Measurements from ENCODE around the gene PSORS1C1. TPM values are rescaled to one million over a fixed set of nuclear protein-coding genes. Genes with fewer than 3 reads are reported as not detected.

PSORS1C1 gene
- total and polyA plus RNA-seq, 5 donors = 1.4 to 6.5 (median 4.5) TPM

DNA sequence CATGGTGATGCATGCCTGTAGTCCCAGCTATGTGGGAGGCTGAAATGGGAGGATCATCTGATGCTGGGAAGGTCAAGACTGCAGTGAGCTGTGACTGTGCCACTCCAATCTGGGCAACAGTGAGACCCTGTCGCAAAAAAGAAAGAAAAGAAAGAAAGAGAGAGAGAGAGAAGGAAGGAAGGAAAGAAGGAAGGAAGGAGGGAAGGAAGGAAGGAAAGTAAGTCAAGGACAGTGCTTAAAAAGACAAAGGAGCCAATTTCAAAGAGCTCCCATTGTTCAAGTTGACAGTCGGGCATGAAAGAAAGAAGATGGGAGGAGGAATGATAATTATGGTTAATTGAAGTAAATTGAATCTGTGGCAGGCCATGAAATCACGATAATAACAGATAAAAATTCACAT, 18.4 kb upstream of the PSORS1C1 start:
- no peak for DNase-seq
- peaks cover 7% of the 10 kb centered on the region for H3K4me1 ChIP-seq (ENCODE audit: control insufficient read depth, insufficient read depth, low read length)
- WGBS = 70% methylated on average over 3 of the region's 3 CpGs
- H3K9me3 ChIP-seq (ENCODE audit: control insufficient read depth, low read length) = no peaks in the 10 kb centered on the region
- H3K27me3 ChIP-seq (ENCODE audit: control insufficient read depth, insufficient read depth) = no peaks in the 10 kb centered on the region
- no peak overlapping the region for H3K4me3 ChIP-seq (ENCODE audit: low read length)
- no peak overlapping the region for H3K27ac ChIP-seq (ENCODE audit: low read length)
- intact Hi-C loops (cut with DNase I) = no loop called here
- ATAC-seq = no peak

DNA sequence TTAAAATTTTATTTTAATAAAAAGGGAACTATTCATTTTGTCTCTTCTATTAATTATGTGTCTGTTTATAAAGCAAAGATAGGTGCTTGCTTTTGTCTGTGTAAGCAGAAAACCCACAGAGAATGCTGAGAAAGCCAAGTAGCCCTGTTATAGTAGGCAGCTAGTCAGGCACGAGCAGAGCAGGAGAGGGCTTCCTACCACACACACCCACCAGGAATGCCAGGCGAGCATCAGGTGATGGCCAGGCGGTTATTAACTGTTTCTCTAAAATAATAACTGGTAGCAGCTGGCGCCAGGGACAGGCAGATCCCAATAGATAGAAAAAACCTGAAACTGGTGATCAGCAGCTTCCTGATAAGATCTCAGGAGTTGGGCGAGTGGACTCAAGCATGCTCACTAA, 17.9 kb upstream of the PSORS1C1 start:
- ATAC-seq (no peak), DNase-seq (no peak)
- 75% methylated on average over 5 of the region's 5 CpGs for WGBS
- Histone ChIP-seq H3K27ac (ENCODE audit: low read length) (no peak overlapping the region), H3K4me1 (ENCODE audit: control insufficient read depth, insufficient read depth, low read length) (peaks cover 7% of the 10 kb centered on the region), H3K4me3 (ENCODE audit: low read length) (no peak overlapping the region), H3K27me3 (ENCODE audit: control insufficient read depth, insufficient read depth) (no peaks in the 10 kb centered on the region), H3K9me3 (ENCODE audit: control insufficient read depth, low read length) (no peaks in the 10 kb centered on the region)
- intact Hi-C loops (cut with DNase I) = no loop called here

DNA sequence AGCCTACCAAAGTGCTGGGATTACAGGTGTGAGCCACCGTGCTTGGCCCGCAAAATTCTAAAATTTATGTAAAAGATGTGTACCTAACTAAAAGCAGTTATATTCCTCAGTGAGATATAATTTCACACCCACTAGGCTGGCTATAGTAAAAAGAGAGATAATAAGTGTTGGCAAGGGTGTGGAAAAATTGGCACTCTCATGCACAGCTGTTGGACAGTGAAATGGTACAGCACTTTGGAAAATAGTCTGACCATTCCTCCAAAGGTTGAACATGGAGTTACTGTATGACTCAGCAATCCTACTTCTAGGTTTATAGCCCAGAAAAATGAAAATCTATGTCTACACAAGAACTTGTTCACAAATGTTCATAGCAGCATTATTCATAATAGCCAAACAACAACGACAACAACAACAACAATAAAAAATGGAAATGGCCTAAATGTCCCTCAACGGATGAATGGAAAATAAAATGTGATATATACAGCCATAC, 16.1 kb upstream of the PSORS1C1 start:
- intact Hi-C loops (cut with DNase I) = no loop called here
- Histone ChIP-seq H3K27me3 (ENCODE audit: control insufficient read depth, insufficient read depth) (no peaks in the 10 kb centered on the region), H3K4me3 (ENCODE audit: low read length) (no peak overlapping the region), H3K9me3 (ENCODE audit: control insufficient read depth, low read length) (no peaks in the 10 kb centered on the region), H3K4me1 (ENCODE audit: control insufficient read depth, insufficient read depth, low read length) (peaks cover 7% of the 10 kb centered on the region), H3K27ac (ENCODE audit: low read length) (no peak overlapping the region)
- ATAC-seq (no peak), DNase-seq (no peak)
- 87% methylated on average over 4 of the region's 4 CpGs for whole genome bisulfite sequencing

DNA sequence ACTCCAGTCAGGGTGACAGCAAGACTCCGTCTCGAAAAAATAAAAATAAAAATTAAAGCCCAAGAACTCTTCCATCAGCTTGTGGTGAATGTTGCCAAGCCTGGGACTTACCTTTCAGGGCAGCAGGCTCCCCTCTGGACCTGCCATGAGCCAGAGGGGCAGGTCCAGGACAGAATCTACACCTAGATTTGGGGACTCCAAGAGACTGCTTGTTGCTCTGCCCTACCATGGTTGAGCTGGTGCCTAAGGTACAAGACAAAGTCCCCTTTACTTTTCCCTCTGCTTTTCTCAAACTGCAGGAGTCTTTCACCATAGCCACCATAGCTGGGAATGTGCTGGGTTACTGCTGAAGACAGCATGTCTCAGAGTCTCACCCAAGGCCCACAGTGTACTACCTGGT, 11.5 kb upstream of the PSORS1C1 start:
- intact Hi-C loops (cut with DNase I) = no loop called here
- DNase-seq = no peak
- Histone ChIP-seq H3K4me1 (ENCODE audit: control insufficient read depth, insufficient read depth, low read length) (no peaks in the 10 kb centered on the region), H3K9me3 (ENCODE audit: control insufficient read depth, low read length) (no peaks in the 10 kb centered on the region), H3K27me3 (ENCODE audit: control insufficient read depth, insufficient read depth) (no peaks in the 10 kb centered on the region), H3K4me3 (ENCODE audit: low read length) (no peak overlapping the region), H3K27ac (ENCODE audit: low read length) (no peak overlapping the region)
- 96% methylated on average over 2 of the region's 2 CpGs for WGBS
- peak in 1 of 2 donors; percentile 28 for ATAC-seq

DNA sequence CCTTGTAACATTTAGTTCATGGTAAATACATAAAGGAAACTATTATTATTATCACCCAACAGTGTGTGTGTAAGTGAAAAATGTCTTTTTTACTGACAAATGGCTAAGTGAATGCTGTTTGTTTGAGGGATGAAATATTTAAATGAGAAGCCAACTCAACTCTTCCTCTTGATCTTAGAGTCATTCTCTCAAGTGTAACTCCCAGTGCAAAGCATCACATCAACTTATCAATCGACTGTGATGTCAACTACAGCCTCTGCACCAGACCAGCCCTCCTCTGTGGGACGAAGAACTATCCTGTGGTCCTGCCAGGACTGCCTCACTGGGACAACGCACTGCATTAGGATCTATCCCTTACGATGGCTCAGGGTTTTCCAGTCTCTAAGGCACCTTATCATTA, 7.5 kb upstream of the PSORS1C1 start:
- no peak for DNase-seq
- H3K4me3 ChIP-seq (ENCODE audit: low read length) = no peak overlapping the region
- 55% methylated on average over 4 of the region's 4 CpGs for WGBS
- no peak for ATAC-seq
- H3K27ac ChIP-seq (ENCODE audit: low read length) = no peak overlapping the region
- intact Hi-C loops (cut with DNase I) = no loop called here
- H3K9me3 ChIP-seq (ENCODE audit: control insufficient read depth, low read length) = no peaks in the 10 kb centered on the region
- no peaks in the 10 kb centered on the region for H3K27me3 ChIP-seq (ENCODE audit: control insufficient read depth, insufficient read depth)
- no peaks in the 10 kb centered on the region for H3K4me1 ChIP-seq (ENCODE audit: control insufficient read depth, insufficient read depth, low read length)

DNA sequence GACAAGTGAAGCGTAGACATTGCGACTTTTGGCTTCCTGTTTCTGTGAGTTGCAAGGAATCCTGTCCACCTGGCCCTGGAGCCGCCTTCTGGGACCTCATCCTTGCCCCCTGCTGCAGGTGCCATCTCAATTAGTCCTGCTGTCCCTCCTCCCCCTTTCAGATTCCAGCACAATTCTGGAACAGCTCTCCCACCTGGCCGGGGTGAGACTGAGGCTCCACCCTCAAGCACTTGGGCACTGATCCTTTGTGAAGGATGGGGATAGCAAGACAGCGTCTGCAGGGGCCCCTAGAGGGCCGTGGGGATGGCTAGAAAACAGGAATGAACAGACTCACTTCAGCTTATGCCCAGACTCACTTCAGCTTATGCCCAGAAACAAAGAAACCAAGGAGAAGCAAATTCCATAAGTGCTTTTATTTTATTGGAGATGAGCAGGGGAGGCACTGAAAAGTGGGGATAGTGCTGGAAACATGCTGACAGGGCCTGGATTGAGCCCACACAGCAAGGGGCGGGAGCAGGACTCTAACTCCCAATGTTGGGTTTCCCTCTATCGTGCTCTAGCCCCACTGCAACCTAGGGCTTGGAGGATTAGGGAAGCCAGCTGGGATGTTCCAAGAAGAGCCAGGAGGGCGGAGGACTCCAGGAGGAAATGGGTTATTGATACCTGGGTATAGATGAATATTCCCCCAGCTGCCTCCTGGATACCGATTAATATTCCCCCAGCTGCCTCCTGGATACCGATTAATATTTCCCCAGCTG, 3.6 kb upstream of the PSORS1C1 start:
- Histone ChIP-seq H3K27me3 (ENCODE audit: control insufficient read depth, insufficient read depth) (no peaks in the 10 kb centered on the region), H3K9me3 (ENCODE audit: control insufficient read depth, low read length) (no peaks in the 10 kb centered on the region), H3K4me3 (ENCODE audit: low read length) (no peak overlapping the region), H3K27ac (ENCODE audit: low read length) (no peak overlapping the region), H3K4me1 (ENCODE audit: control insufficient read depth, insufficient read depth, low read length) (peaks cover 16% of the 10 kb centered on the region)
- whole genome bisulfite sequencing = 75% methylated on average over 11 of the region's 11 CpGs
- DNase-seq = no peak
- intact Hi-C loops (cut with DNase I) = no loop called here
- ATAC-seq = no peak

DNA sequence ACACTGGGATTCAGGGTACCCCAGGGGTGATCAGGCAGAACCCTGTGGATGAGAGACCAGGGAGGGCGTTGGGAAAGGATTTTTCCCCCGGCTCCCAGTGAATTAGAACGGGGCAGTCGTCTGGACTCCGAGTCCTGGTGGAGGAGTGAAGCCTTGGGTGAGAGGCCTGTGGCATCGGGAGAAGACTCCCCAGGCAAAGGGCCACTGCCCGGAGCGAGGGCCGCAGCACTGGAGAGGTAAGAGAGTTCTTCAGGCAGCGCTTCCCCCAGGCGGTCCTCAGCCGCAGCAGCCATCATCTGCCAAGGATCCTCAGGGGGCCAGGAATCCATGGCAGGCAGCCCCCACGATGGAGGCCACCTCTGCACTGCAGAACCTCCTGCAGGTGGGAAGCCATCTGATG, 2.9 kb upstream of the PSORS1C1 start:
- ATAC-seq = no peak
- 89% methylated on average over 13 of the region's 13 CpGs for WGBS
- Histone ChIP-seq H3K4me3 (ENCODE audit: low read length) (no peak overlapping the region), H3K9me3 (ENCODE audit: control insufficient read depth, low read length) (no peaks in the 10 kb centered on the region), H3K27ac (ENCODE audit: low read length) (no peak overlapping the region), H3K4me1 (ENCODE audit: control insufficient read depth, insufficient read depth, low read length) (peaks cover 20% of the 10 kb centered on the region), H3K27me3 (ENCODE audit: control insufficient read depth, insufficient read depth) (no peaks in the 10 kb centered on the region)
- intact Hi-C loops (cut with DNase I) = no loop called here
- no peak for DNase-seq

DNA sequence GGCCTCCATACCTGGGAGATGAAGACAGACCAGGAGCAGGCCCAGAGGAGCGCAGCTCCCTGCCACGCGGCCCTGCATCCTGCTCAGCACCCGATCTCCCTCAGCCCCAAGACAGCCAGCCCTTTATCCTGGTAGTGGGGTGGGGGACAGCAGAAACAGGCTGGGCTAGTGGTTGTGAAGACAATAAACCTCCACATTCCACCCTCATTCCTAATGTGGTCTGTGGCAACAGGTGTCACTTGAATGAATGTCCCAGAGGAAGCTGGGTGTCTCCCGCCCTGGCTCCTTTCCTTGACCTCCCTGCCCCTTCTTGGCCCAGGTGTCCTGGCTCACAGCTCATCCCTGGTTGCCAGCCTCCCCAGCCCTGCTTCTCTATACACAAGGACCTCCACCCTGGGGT, 2.1 kb upstream of the PSORS1C1 start, which contains the start of gene C6orf15:
Gene C6orf15 (minus strand): TSS at position 98 of the 400 bp plus-strand sequence. CDS start 20 bp downstream, at position 78.
- intact Hi-C loops (cut with DNase I) = no loop called here
- Histone ChIP-seq H3K27me3 (ENCODE audit: control insufficient read depth, insufficient read depth) (no peaks in the 10 kb centered on the region), H3K4me1 (ENCODE audit: control insufficient read depth, insufficient read depth, low read length) (peaks cover 22% of the 10 kb centered on the region), H3K9me3 (ENCODE audit: control insufficient read depth, low read length) (no peaks in the 10 kb centered on the region), H3K4me3 (ENCODE audit: low read length) (no peak within 1 kb of the TSS), H3K27ac (ENCODE audit: low read length) (peak within 1 kb of the TSS; percentile 85)
- 86% methylated on average over 5 of the region's 5 CpGs for WGBS
- ATAC-seq = no peak
- no peak for DNase-seq

DNA sequence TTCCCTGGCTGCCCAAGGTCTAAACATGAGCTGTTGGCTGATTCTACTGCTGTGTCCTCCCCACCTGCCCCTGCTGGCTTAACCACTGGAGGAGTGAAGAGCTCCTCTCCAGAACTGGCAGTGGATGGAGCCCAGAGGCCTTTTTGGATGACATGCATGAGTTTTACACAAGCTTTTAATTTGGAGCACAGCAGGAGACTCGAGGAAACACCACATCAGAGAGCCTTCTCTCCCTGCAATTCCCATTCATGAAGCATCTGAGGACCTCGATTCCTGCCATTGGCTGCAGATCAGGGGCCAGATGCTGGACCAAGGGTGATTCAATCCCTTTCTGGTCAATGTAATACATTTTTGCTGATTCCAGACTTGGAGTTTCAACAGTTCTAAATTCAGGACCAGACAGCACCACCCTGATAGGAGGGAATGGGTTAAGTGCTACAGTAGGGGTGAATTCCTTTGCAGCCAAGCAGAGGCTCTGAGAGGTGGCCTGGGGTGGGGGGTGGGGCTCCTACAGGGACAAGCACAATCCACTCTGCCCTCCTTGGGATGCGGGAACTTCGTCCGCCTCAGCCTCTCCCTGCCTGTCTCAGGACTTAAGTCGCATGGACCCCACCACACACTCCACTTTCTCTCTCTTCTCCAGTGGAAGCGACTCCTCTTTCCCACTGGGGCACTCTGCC, 599 bp upstream of the PSORS1C1 start:
- no peak overlapping the region for H3K4me3 ChIP-seq (ENCODE audit: low read length)

DNA sequence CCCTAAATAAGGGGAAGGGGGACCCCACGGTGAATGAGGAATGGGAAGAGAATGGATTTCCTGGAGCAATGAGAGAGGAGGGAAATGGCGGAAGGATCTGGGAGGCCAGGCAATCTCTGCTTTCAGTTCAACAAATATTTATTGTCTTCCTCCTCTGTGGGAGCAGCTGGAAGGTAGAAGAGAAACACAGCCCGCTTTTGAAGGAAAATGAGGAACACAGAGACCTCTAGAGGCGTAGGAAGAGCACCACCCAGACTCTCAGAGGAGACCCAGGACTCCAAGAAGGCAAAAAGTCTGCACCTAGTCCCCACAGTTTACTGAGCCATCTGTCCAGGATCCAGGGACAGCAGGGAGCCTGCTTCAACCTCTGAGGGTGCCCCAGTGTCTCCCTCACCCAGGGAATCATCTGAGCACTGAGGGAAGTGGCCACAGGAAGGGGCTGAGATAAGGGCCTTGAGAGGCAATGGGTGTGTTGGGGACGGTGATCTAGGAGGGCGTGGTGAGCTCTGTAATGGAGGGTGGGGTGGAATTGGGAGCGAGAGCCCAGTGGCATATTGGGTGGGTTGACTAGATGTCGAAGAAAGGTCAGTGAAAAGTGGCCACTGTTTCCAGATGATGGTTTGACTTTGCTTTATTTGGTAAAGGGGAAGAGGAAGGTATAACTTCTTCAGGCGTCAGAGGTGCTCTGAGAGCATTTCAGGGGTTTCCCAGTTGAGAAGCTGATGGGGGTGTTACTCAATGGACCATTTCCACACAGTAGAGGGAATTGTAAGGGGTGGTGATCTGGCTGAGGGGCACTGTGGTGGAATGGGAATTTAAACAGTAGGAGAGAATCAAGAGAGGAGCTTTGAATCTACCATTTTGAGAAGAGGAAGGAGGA, 610 bp downstream of the PSORS1C1 start:
- intact Hi-C loops (cut with DNase I) = no loop called here
- DNase-seq = no peak
- H3K4me1 ChIP-seq (ENCODE audit: control insufficient read depth, insufficient read depth, low read length) = peaks cover 22% of the 10 kb centered on the region
- H3K4me3 ChIP-seq (ENCODE audit: low read length) = peak overlapping the region; percentile 16
- peak overlapping the region; percentile 98 for H3K27ac ChIP-seq (ENCODE audit: low read length)
- H3K27me3 ChIP-seq (ENCODE audit: control insufficient read depth, insufficient read depth) = no peaks in the 10 kb centered on the region
- no peaks in the 10 kb centered on the region for H3K9me3 ChIP-seq (ENCODE audit: control insufficient read depth, low read length)
- WGBS = 56% methylated on average over 9 of the region's 9 CpGs
- peak; percentile 30 to 31 for ATAC-seq

More for the DNA sequence above, 599 bp upstream of the PSORS1C1 start:
- H3K27me3 ChIP-seq (ENCODE audit: control insufficient read depth, insufficient read depth) = no peaks in the 10 kb centered on the region
- intact Hi-C loops (cut with DNase I) = no loop called here
- peak overlapping the region; percentile 98 for H3K27ac ChIP-seq (ENCODE audit: low read length)
- WGBS = 60% methylated on average over 7 of the region's 7 CpGs
- peaks cover 22% of the 10 kb centered on the region for H3K4me1 ChIP-seq (ENCODE audit: control insufficient read depth, insufficient read depth, low read length)
- DNase-seq = no peak
- no peaks in the 10 kb centered on the region for H3K9me3 ChIP-seq (ENCODE audit: control insufficient read depth, low read length)
- peak in 1 of 2 donors; percentile 6 for ATAC-seq

Measured in right cardiac atrium (tissue), 5 donors.